WTC11 (cell line): ENCODE results near the gene DLL1. TPM values are rescaled to one million over a fixed set of nuclear protein-coding genes. Genes with fewer than 3 reads are reported as not detected.

Experiments used
- ATAC-seq: fragments of 200-7000 bp; cut with Tn5 transposase; 2 replicates; pipeline ENCODE4 v1.10.0; 2021; ENCODE audit warnings: mild to moderate bottlenecking, moderate library complexity
- CTCF ChIA-PET: fragments of 300-600 bp; sonication (Branson Sonifier 250); formaldehyde crosslinking; loops from one replicate; lab custom pipeline; 2021; ENCODE audit warnings: antibody characterized with exemption; lab: Charles Lee
- POLR2A ChIA-PET: fragments of 350-600 bp; sonication (Branson Sonifier 250); formaldehyde crosslinking; loops from one replicate; lab custom pipeline; 2021; ENCODE audit warnings: antibody characterized with exemption; lab: Charles Lee
- DNase-seq: peaks from one replicate; pipeline ENCODE4 v3.0.0; 2021; ENCODE audit warnings: low spot score
- H3K27ac Mint-ChIP-seq: 2 replicates; pipeline ENCODE4 v1.8.0; 2021; ENCODE audit warnings: mixed read lengths
- H3K27me3 Mint-ChIP-seq: 2 replicates; pipeline ENCODE4 v1.8.0; 2021; ENCODE audit warnings: low read depth, mild to moderate bottlenecking, moderate library complexity, mixed read lengths
- H3K36me3 Mint-ChIP-seq: 2 replicates; pipeline ENCODE4 v1.8.0; 2021; ENCODE audit warnings: mixed read lengths
- H3K4me1 Mint-ChIP-seq: 2 replicates; pipeline ENCODE4 v1.8.0; 2022; ENCODE audit warnings: mixed read lengths
- H3K4me3 Mint-ChIP-seq: 2 replicates; pipeline ENCODE4 v1.8.0; 2021; ENCODE audit warnings: mild to moderate bottlenecking, moderate library complexity, mixed read lengths
- H3K9me3 Mint-ChIP-seq: 2 replicates; pipeline ENCODE4 v1.8.0; 2021; ENCODE audit warnings: mixed read lengths
- AR ChIP-seq: fragments of 250-450 bp; sonication (Bioruptor Pico); IDR thresholded peaks from 2 replicates; pipeline ENCODE4 v1.9.0; 2021; ENCODE audit warnings: mild to moderate bottlenecking
- CBFB ChIP-seq: sonication (generic); formaldehyde crosslinking; IDR thresholded peaks from 2 replicates; pipeline ENCODE4 v1.8.1; 2022; ENCODE audit warnings: mild to moderate bottlenecking, low read depth, missing genetic modification reagents
- E2F4 ChIP-seq: sonication (generic); formaldehyde crosslinking; IDR thresholded peaks from 2 replicates; pipeline ENCODE4 v1.8.1; 2022; ENCODE audit warnings: low read depth, mild to moderate bottlenecking, moderate library complexity, missing genetic modification reagents, borderline replicate concordance
- GRHL2 ChIP-seq: fragments of 250-450 bp; sonication (Bioruptor Pico); IDR thresholded peaks from 2 replicates; pipeline ENCODE4 v1.8.0; 2022; ENCODE audit warnings: mild to moderate bottlenecking, moderate library complexity; ENCODE audit not compliant: insufficient replicate concordance, severe bottlenecking
- GTF2I ChIP-seq: fragments of 250-450 bp; sonication (Bioruptor Pico); conservative IDR thresholded peaks from 2 replicates; pipeline ENCODE4 v1.4.0; 2021; ENCODE audit warnings: mild to moderate bottlenecking
- IRF2 ChIP-seq: sonication (generic); formaldehyde crosslinking; IDR thresholded peaks from 2 replicates; pipeline ENCODE4 v1.8.0; 2022; ENCODE audit warnings: low read depth, missing genetic modification reagents, borderline replicate concordance
- MXD4 ChIP-seq: fragments of 250-450 bp; sonication (Bioruptor Pico); IDR thresholded peaks from 2 replicates; pipeline ENCODE4 v1.8.0; 2021; ENCODE audit warnings: mild to moderate bottlenecking, moderate library complexity, borderline replicate concordance
- MYBL2 ChIP-seq: sonication (generic); formaldehyde crosslinking; IDR thresholded peaks from 2 replicates; pipeline ENCODE4 v1.8.1; 2023; ENCODE audit warnings: mild to moderate bottlenecking, moderate library complexity, missing genetic modification reagents
- NR1H2 ChIP-seq: sonication (generic); formaldehyde crosslinking; IDR thresholded peaks from 2 replicates; pipeline ENCODE4 v1.9.0; 2021; ENCODE audit warnings: mild to moderate bottlenecking, moderate library complexity, missing genetic modification reagents
- NR2C2 ChIP-seq: sonication (generic); formaldehyde crosslinking; IDR thresholded peaks from 2 replicates; pipeline ENCODE4 v1.8.0; 2022; ENCODE audit warnings: mild to moderate bottlenecking, missing genetic modification reagents
- OVOL2 ChIP-seq: fragments of 250-450 bp; sonication (Bioruptor Pico); IDR thresholded peaks from 2 replicates; pipeline ENCODE4 v1.9.0; 2021; ENCODE audit warnings: mild to moderate bottlenecking, borderline replicate concordance
- SMAD4 ChIP-seq: sonication (generic); formaldehyde crosslinking; IDR thresholded peaks from 2 replicates; pipeline ENCODE4 v1.8.0; 2022; ENCODE audit warnings: mild to moderate bottlenecking, missing genetic modification reagents
- ZNF263 ChIP-seq: sonication (generic); formaldehyde crosslinking; IDR thresholded peaks from 2 replicates; pipeline ENCODE4 v1.8.1; 2022; ENCODE audit warnings: low read depth, mild to moderate bottlenecking, moderate library complexity, missing genetic modification reagents
- ZSCAN18 ChIP-seq: fragments of 250-450 bp; sonication (Bioruptor Pico); IDR thresholded peaks from 2 replicates; pipeline ENCODE4 v2.1.2; 2022; ENCODE audit warnings: mild to moderate bottlenecking, moderate library complexity
- total RNA-seq: library from RNA; stranded (reverse); gene quantifications from 3 replicates; pipeline ENCODE4 v1.2.3, GENCODE V29; 2021
- TF ChIP-seq, protein P1 (sequence below): sonication (generic); formaldehyde crosslinking; IDR thresholded peaks from 2 replicates; pipeline ENCODE4 v1.8.0; 2022; ENCODE audit warnings: missing genetic modification reagents
- TF ChIP-seq, protein P2 (sequence below): sonication (generic); formaldehyde crosslinking; IDR thresholded peaks from 2 replicates; pipeline ENCODE4 v1.8.1; 2023; ENCODE audit warnings: mild to moderate bottlenecking, missing genetic modification reagents
- TF ChIP-seq, protein P3 (sequence below): sonication (generic); formaldehyde crosslinking; IDR thresholded peaks from 2 replicates; pipeline ENCODE4 v1.8.1; 2023; ENCODE audit warnings: mild to moderate bottlenecking, missing genetic modification reagents, moderate library complexity
- TF ChIP-seq, protein P4 (sequence below): sonication (generic); formaldehyde crosslinking; IDR thresholded peaks from 2 replicates; pipeline ENCODE4 v1.8.0; 2022; ENCODE audit warnings: mild to moderate bottlenecking, missing genetic modification reagents

DLL1 gene
- total RNA-seq, 1 experiment from 2014 or later, result 25.3 TPM

- POLR2A ChIA-PET, result no interaction called here
- H3K27ac Mint-ChIP-seq, result no peak overlapping the region
- peaks cover 24% of the 10 kb centered on the region for H3K4me1 Mint-ChIP-seq
- H3K9me3 Mint-ChIP-seq, result no peaks in the 10 kb centered on the region
- H3K36me3 Mint-ChIP-seq, result peaks cover 7% of the 10 kb centered on the region
- TF ChIP-seq, protein P1, sequence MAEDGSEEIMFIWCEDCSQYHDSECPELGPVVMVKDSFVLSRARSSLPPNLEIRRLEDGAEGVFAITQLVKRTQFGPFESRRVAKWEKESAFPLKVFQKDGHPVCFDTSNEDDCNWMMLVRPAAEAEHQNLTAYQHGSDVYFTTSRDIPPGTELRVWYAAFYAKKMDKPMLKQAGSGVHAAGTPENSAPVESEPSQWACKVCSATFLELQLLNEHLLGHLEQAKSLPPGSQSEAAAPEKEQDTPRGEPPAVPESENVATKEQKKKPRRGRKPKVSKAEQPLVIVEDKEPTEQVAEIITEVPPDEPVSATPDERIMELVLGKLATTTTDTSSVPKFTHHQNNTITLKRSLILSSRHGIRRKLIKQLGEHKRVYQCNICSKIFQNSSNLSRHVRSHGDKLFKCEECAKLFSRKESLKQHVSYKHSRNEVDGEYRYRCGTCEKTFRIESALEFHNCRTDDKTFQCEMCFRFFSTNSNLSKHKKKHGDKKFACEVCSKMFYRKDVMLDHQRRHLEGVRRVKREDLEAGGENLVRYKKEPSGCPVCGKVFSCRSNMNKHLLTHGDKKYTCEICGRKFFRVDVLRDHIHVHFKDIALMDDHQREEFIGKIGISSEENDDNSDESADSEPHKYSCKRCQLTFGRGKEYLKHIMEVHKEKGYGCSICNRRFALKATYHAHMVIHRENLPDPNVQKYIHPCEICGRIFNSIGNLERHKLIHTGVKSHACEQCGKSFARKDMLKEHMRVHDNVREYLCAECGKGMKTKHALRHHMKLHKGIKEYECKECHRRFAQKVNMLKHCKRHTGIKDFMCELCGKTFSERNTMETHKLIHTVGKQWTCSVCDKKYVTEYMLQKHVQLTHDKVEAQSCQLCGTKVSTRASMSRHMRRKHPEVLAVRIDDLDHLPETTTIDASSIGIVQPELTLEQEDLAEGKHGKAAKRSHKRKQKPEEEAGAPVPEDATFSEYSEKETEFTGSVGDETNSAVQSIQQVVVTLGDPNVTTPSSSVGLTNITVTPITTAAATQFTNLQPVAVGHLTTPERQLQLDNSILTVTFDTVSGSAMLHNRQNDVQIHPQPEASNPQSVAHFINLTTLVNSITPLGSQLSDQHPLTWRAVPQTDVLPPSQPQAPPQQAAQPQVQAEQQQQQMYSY (CRISPR knock-in tag), result no peak
- TF ChIP-seq, all 79 proteins: peak for 0
- peaks cover 3% of the 10 kb centered on the region for H3K27me3 Mint-ChIP-seq
- H3K4me3 Mint-ChIP-seq, result no peak overlapping the region
- CTCF ChIA-PET, result no interaction called here
- no peak for ATAC-seq
- no peak for DNase-seq
Observed at GRCh38 chr6:170312876-170313275, 22.0 kb upstream of the DLL1 start.

DNA sequence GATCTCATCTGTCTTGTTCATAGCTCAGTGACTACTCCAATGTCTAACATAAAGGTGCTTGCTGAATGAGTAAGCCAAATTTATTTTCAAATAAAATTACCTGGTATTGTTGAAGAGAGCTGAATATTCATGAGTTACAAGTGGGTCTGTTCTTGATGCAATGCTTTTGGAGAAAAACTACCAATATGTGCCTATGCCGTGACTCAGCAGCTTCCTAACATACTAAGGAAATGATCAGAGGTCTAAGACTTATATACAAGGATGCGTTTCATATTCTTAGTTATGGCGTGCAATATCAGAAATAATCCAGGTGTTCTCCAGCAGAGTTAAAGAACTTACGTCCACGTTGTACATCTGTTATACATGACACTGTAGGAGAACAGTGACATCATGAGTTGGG lies 20.8 kb upstream of the DLL1 start:
- CTCF ChIA-PET, result no interaction called here
- Mint-ChIP-seq H3K27me3 (peaks cover 13% of the 10 kb centered on the region), H3K9me3 (peaks cover 5% of the 10 kb centered on the region; the same call in 1 of the 2 replicates), H3K4me3 (no peak overlapping the region), H3K27ac (no peak overlapping the region), H3K4me1 (peaks cover 32% of the 10 kb centered on the region), H3K36me3 (no peaks in the 10 kb centered on the region)
- POLR2A ChIA-PET, result no interaction called here
- ATAC-seq (no peak), DNase-seq (no peak)
- TF ChIP-seq CBFB (CRISPR knock-in tag) (no peak), GTF2I (no peak)
- TF ChIP-seq, protein P2, sequence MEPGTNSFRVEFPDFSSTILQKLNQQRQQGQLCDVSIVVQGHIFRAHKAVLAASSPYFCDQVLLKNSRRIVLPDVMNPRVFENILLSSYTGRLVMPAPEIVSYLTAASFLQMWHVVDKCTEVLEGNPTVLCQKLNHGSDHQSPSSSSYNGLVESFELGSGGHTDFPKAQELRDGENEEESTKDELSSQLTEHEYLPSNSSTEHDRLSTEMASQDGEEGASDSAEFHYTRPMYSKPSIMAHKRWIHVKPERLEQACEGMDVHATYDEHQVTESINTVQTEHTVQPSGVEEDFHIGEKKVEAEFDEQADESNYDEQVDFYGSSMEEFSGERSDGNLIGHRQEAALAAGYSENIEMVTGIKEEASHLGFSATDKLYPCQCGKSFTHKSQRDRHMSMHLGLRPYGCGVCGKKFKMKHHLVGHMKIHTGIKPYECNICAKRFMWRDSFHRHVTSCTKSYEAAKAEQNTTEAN, result no peak

DNA sequence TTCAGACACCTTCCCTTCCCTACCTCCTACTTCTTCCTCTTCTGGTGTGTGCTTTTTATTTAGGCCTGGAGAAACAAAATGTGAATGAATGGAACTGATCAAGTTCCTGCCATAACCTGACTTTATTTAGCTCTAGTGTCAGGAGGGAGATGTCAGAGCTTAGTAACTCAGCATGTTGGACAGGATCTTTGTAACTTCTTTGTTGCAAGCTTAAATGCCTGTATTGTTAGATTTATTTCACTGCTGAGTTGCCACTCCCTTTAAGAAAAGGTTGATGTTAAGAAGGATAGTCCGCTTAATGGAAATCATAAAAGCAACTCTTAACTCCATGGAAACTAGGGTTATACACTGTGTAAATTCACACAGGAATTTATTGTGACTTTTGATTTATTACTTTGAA lies 17.9 kb upstream of the DLL1 start:
- Mint-ChIP-seq H3K9me3 (peaks cover 27% of the 10 kb centered on the region), H3K4me3 (no peak overlapping the region), H3K36me3 (peaks cover 23% of the 10 kb centered on the region), H3K27ac (no peak overlapping the region), H3K27me3 (peaks cover 36% of the 10 kb centered on the region), H3K4me1 (peaks cover 31% of the 10 kb centered on the region)
- ChIA-PET POLR2A (interaction anchor here (0.5 kb wide), 2 partner anchors 542 to 617 kb away, joined by 3 read pairs; no protein-coding TSS in a partner anchor), CTCF (interaction anchor here (0.5 kb wide), 1 partner anchor 42 kb away, joined by 3 read pairs; no protein-coding TSS in a partner anchor)
- DNase-seq (no peak), ATAC-seq (no peak)
- no peak for TF ChIP-seq E2F4
- no peak for TF ChIP-seq ZSCAN18 (CRISPR knock-in tag)
- TF ChIP-seq ZNF263, result no peak
- no peak for TF ChIP-seq NR1H2 (CRISPR knock-in tag)
- TF ChIP-seq SMAD4 (CRISPR knock-in tag), result no peak
- TF ChIP-seq AR (CRISPR knock-in tag), result no peak
- no peak for TF ChIP-seq GRHL2 (CRISPR knock-in tag)
- TF ChIP-seq NR2C2 (CRISPR knock-in tag), result no peak
- TF ChIP-seq IRF2 (CRISPR knock-in tag), result no peak
- no peak for TF ChIP-seq OVOL2 (CRISPR knock-in tag)
- TF ChIP-seq, protein P3, sequence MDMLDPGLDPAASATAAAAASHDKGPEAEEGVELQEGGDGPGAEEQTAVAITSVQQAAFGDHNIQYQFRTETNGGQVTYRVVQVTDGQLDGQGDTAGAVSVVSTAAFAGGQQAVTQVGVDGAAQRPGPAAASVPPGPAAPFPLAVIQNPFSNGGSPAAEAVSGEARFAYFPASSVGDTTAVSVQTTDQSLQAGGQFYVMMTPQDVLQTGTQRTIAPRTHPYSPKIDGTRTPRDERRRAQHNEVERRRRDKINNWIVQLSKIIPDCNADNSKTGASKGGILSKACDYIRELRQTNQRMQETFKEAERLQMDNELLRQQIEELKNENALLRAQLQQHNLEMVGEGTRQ (CRISPR knock-in tag), result no peak
- no peak for TF ChIP-seq MXD4 (CRISPR knock-in tag)
- no peak for TF ChIP-seq MYBL2 (CRISPR knock-in tag)
- TF ChIP-seq, protein P4, sequence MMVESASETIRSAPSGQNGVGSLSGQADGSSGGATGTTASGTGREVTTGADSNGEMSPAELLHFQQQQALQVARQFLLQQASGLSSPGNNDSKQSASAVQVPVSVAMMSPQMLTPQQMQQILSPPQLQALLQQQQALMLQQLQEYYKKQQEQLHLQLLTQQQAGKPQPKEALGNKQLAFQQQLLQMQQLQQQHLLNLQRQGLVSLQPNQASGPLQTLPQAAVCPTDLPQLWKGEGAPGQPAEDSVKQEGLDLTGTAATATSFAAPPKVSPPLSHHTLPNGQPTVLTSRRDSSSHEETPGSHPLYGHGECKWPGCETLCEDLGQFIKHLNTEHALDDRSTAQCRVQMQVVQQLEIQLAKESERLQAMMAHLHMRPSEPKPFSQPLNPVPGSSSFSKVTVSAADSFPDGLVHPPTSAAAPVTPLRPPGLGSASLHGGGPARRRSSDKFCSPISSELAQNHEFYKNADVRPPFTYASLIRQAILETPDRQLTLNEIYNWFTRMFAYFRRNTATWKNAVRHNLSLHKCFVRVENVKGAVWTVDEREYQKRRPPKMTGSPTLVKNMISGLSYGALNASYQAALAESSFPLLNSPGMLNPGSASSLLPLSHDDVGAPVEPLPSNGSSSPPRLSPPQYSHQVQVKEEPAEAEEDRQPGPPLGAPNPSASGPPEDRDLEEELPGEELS, result no peak
